Ovary (tissue), 9 donors: ENCODE results near the gene DUSP1. TPM values are rescaled to one million over a fixed set of nuclear protein-coding genes. Genes with fewer than 3 reads are reported as not detected.
"Not testable (repeated sequence)": the region's sequence is repeated elsewhere in the genome, so short reads cannot be mapped to it uniquely, and the experiment has no call there.

Experiments used
- DNase-seq, 5 donors: peaks; one replicate each; pipeline ENCODE4 v3.0.0-alpha.2; 2019 to 2020
- H3K27ac ChIP-seq, 2 donors: fragments of 200-600 bp; one replicate each; pipeline versions ENCODE4 v1.5.1 to v1.8.0; 2019 to 2022
- H3K27me3 ChIP-seq: fragments of 200-600 bp; one replicate; pipeline ENCODE4 v1.8.0; 2022
- H3K36me3 ChIP-seq: fragments of 200-600 bp; sonication (generic); one replicate; pipeline ENCODE4 v1.5.1; 2019
- H3K4me1 ChIP-seq: one replicate; pipeline ENCODE4 v1.8.1; 2013; ENCODE audit warnings: mild to moderate bottlenecking, moderate library complexity; ENCODE audit not compliant: insufficient read depth
- H3K4me3 ChIP-seq: fragments of 200-600 bp; sonication (generic); one replicate; pipeline ENCODE4 v1.5.1; 2017
- H3K9me3 ChIP-seq, 2 donors: fragments of 200-600 bp in 1 of 2; sonication (generic) in 1 of 2; one replicate each; pipeline versions ENCODE4 v1.5.1 to v1.8.1; 2013 to 2019; ENCODE audit warnings: mild to moderate bottlenecking in 1 of 2, moderate library complexity in 1 of 2
- EP300 ChIP-seq: sonication (generic); formaldehyde crosslinking; IDR thresholded peaks from one replicate; pipeline ENCODE4 v1.6.1; 2017; ENCODE audit warnings: antibody characterized with exemption
- POLR2A ChIP-seq: fragments of 450-650 bp; IDR thresholded peaks from one replicate; pipeline ENCODE4 v1.6.1; 2017; ENCODE audit warnings: antibody characterized with exemption, mild to moderate bottlenecking, moderate library complexity
- WGBS, 3 donors: extraction: QIAGEN DNeasy Blood & Tissue Kit in 1 of 3; methylation state at CpG; one replicate each; pipeline versions ENCODE4 v1.1.5 to v1.1.7; 2013 to 2017; 5-methylcytosine and 5-hydroxymethylcytosine counted together
- intact Hi-C, 4 donors: fragments of 100-400 bp; cut with DNase I; formaldehyde crosslinking; loops; one replicate each; pipeline versions ENCODE4 v1.11.0 to v1.15.1; 2022 to 2023
- polyA plus RNA-seq, 2 donors: library from polyadenylated mRNA; stranded (reverse); fragments of 200-250 nt in 1 of 2; fragments of 350-450 nt in 1 of 2; fragmentation: Illumina TruSeq in 1 of 2; extraction: RNeasy Lipid Tissue Mini Kit (QIAGEN cat#74804) in 1 of 2; gene quantifications; one replicate each; pipeline ENCODE4 v1.2.3, GENCODE V29; 2013 to 2014
- total RNA-seq, 7 donors: library from RNA; depleted of rRNA in 2 of 7; stranded (reverse); fragments of >200 nt in 2 of 7; fragmentation: NEBNext Ultra II Directional in 3 of 7; extraction: Animal tissue kit (Norgen Biotek cat#: 25700) in 3 of 7; gene quantifications; one replicate each; pipeline versions ENCODE4 v1.1.0 to v1.2.4, GENCODE V29; 2016 to 2023
- TF ChIP-seq, protein P1 (sequence below), 3 donors: fragments of 450-650 bp in 2 of 3; fragments of 200-600 bp in 1 of 3; IDR thresholded peaks; one replicate each; pipeline versions ENCODE4 v1.5.1 to v1.8.0; 2016 to 2022; ENCODE audit warnings: antibody characterized with exemption in 3 of 3, mild to moderate bottlenecking in 1 of 3
- donor health status: DM: no; HTN: no; CAD: no; lungs with moderate emphysema.
- donor health status: DM: no; HTN: no; CAD: no.
- donor health status: Bipolar disorder and iron deficiency.
- donor health status: DM: yes; HTN: yes; CAD: no.
- donor health status: DM: no; HTN: no; CAD: no.
- donor health status: DM: yes; HTN: yes; CAD: no.

DUSP1 gene
- total and polyA plus RNA-seq, 9 donors, result 112 to 2,672 (median 201) TPM

- Histone ChIP-seq H3K36me3 (no peaks in the 10 kb centered on the region), H3K4me1 (peaks cover 1% of the 10 kb centered on the region), H3K9me3 (no peaks in the 10 kb centered on the region), H3K27ac (no peak overlapping the region), H3K27me3 (no peaks in the 10 kb centered on the region), H3K4me3 (no peak overlapping the region)
- intact Hi-C loops, result no loop called here
- WGBS, 3 donors, result 68 to 76% (median 73%) methylated on average over 7 of the region's 7 CpGs
- DNase-seq, result no peak
- no peak for TF ChIP-seq POLR2A
Measured at GRCh38 chr5:172817664-172818063, 46.7 kb upstream of the DUSP1 start.

- intact Hi-C loops, result no loop called here
- DNase-seq, result peak in 1 of 5 donors; percentile 60
- Histone ChIP-seq H3K4me3 (no peak overlapping the region), H3K36me3 (no peaks in the 10 kb centered on the region), H3K4me1 (peaks cover 1% of the 10 kb centered on the region), H3K9me3 (no peaks in the 10 kb centered on the region), H3K27ac (no peak overlapping the region), H3K27me3 (no peaks in the 10 kb centered on the region)
- no peak for TF ChIP-seq POLR2A
- no peak for TF ChIP-seq EP300
- TF ChIP-seq, protein P1, sequence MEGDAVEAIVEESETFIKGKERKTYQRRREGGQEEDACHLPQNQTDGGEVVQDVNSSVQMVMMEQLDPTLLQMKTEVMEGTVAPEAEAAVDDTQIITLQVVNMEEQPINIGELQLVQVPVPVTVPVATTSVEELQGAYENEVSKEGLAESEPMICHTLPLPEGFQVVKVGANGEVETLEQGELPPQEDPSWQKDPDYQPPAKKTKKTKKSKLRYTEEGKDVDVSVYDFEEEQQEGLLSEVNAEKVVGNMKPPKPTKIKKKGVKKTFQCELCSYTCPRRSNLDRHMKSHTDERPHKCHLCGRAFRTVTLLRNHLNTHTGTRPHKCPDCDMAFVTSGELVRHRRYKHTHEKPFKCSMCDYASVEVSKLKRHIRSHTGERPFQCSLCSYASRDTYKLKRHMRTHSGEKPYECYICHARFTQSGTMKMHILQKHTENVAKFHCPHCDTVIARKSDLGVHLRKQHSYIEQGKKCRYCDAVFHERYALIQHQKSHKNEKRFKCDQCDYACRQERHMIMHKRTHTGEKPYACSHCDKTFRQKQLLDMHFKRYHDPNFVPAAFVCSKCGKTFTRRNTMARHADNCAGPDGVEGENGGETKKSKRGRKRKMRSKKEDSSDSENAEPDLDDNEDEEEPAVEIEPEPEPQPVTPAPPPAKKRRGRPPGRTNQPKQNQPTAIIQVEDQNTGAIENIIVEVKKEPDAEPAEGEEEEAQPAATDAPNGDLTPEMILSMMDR (IDR thresholded peaks at IDR 0.05), result no peak
- 10 to 14% (median 13%) methylated on average over 5 of the region's 5 CpGs for WGBS, 3 donors
Measured at GRCh38 chr5:172816925-172817562, 46.0 kb upstream of the DUSP1 start.

- Histone ChIP-seq H3K36me3 (no peaks in the 10 kb centered on the region), H3K4me3 (no peak overlapping the region), H3K27ac (no peak overlapping the region), H3K4me1 (peaks cover 1% of the 10 kb centered on the region), H3K27me3 (no peaks in the 10 kb centered on the region), H3K9me3 (no peaks in the 10 kb centered on the region)
- DNase-seq, result no peak
- TF ChIP-seq POLR2A, result no peak
- TF ChIP-seq EP300, result no peak
- TF ChIP-seq, protein P1 (IDR thresholded peaks at IDR 0.05), result no peak
- 59 to 66% (median 60%) methylated on average over 7 of the region's 7 CpGs for WGBS, 3 donors
- intact Hi-C loops, result no loop called here
Measured at GRCh38 chr5:172815631-172816030, 44.6 kb upstream of the DUSP1 start.

GRCh38 chr5:172810996-172811395, 40.0 kb upstream of the DUSP1 start:
- H3K4me3 ChIP-seq, H3K4me1 ChIP-seq, H3K36me3 ChIP-seq, intact Hi-C loops, H3K27me3 ChIP-seq, DNase-seq, H3K9me3 ChIP-seq, H3K27ac ChIP-seq: not testable (repeated sequence)
- 90 to 93% (median 93%) methylated on average over 4 of the region's 4 CpGs for WGBS, 3 donors

- H3K4me3 ChIP-seq, result no peak overlapping the region
Measured at GRCh38 chr5:172809774-172810173, 38.8 kb upstream of the DUSP1 start.

More at GRCh38 chr5:172809774-172810173, 38.8 kb upstream of the DUSP1 start:
- peaks cover 0 to 3% of the 10 kb centered on the region in 2 donors for H3K9me3 ChIP-seq
- no peaks in the 10 kb centered on the region for H3K4me1 ChIP-seq
- DNase-seq, result no peak
- TF ChIP-seq, protein P1 (IDR thresholded peaks at IDR 0.05), result no peak
- TF ChIP-seq EP300 (no peak), POLR2A (no peak)
- no peaks in the 10 kb centered on the region for H3K36me3 ChIP-seq
- intact Hi-C loops, result no loop called here
- H3K27ac ChIP-seq, result no peak overlapping the region
- 96 to 99% (median 98%) methylated on average over 2 of the region's 2 CpGs for WGBS, 3 donors
- no peaks in the 10 kb centered on the region for H3K27me3 ChIP-seq
